Kidney epithelial cell (primary cell): ENCODE data around the gene PLCG2. TPM values are rescaled to one million over a fixed set of nuclear protein-coding genes. Genes with fewer than 3 reads are reported as not detected.

Experiments
- DNase-seq: peaks from one replicate; pipeline ENCODE4 v3.0.0-alpha.2; 2010; ENCODE audit warnings: low read depth
- H3K27me3 ChIP-seq: 2 replicates; pipeline ENCODE4 v1.6.0; 2011; ENCODE audit warnings: low read length; ENCODE audit not compliant: control insufficient read depth, insufficient read depth
- H3K36me3 ChIP-seq: 2 replicates; pipeline ENCODE4 v1.5.1; 2011; ENCODE audit warnings: low read length; ENCODE audit not compliant: control insufficient read depth, insufficient read depth
- H3K4me3 ChIP-seq: 2 replicates; pipeline ENCODE4 v1.5.1; 2011; ENCODE audit warnings: low read depth, mild to moderate bottlenecking, control low read depth, low read length
- CTCF ChIP-seq: IDR thresholded peaks from 2 replicates; pipeline ENCODE4 v1.5.1; 2011; ENCODE audit warnings: mild to moderate bottlenecking, moderate library complexity, low read length, control low read depth, inconsistent platforms; ENCODE audit not compliant: insufficient read depth, poor library complexity, severe bottlenecking
- total RNA-seq: library from RNA; depleted of rRNA; stranded (reverse); fragments of >200 nt; gene quantifications from 2 replicates; pipeline ENCODE4 v1.2.3, GENCODE V29; 2015

The PLCG2 gene
- total RNA-seq, 1 donor from 2014 or later = 17.3 TPM

GRCh38 chr16:81879625-81880024, 100.5 kb downstream of the PLCG2 start:
- TF ChIP-seq CTCF = peak; percentile 48
- H3K27me3 ChIP-seq = no peaks in the 10 kb centered on the region
- no peak for DNase-seq
- H3K36me3 ChIP-seq = no peaks in the 10 kb centered on the region
- H3K4me3 ChIP-seq = no peak overlapping the region

- DNase-seq = no peak
- TF ChIP-seq CTCF = no peak
- no peaks in the 10 kb centered on the region for H3K36me3 ChIP-seq
- H3K4me3 ChIP-seq = no peak overlapping the region
- no peaks in the 10 kb centered on the region for H3K27me3 ChIP-seq
Measured at GRCh38 chr16:81880816-81881215, 101.7 kb downstream of the PLCG2 start.

- Histone ChIP-seq H3K36me3 (no peaks in the 10 kb centered on the region), H3K27me3 (no peaks in the 10 kb centered on the region), H3K4me3 (no peak overlapping the region)
- no peak for TF ChIP-seq CTCF
- DNase-seq = no peak
Measured at GRCh38 chr16:81881228-81881627, 102.1 kb downstream of the PLCG2 start.

- Histone ChIP-seq H3K27me3 (no peaks in the 10 kb centered on the region), H3K36me3 (no peaks in the 10 kb centered on the region), H3K4me3 (no peak overlapping the region)
- no peak for TF ChIP-seq CTCF
- no peak for DNase-seq
Measured at GRCh38 chr16:81882559-81882958, 103.5 kb downstream of the PLCG2 start.

- no peak for DNase-seq
- TF ChIP-seq CTCF = no peak
- H3K4me3 ChIP-seq = no peak overlapping the region
- no peaks in the 10 kb centered on the region for H3K27me3 ChIP-seq
- H3K36me3 ChIP-seq = no peaks in the 10 kb centered on the region
Measured at GRCh38 chr16:81883235-81883634, 104.1 kb downstream of the PLCG2 start.

- TF ChIP-seq CTCF = peak; percentile 69
- DNase-seq = no peak
- Histone ChIP-seq H3K36me3 (no peaks in the 10 kb centered on the region), H3K4me3 (no peak overlapping the region), H3K27me3 (no peaks in the 10 kb centered on the region)
Measured at GRCh38 chr16:81885976-81886586, 107.0 kb downstream of the PLCG2 start.
